SK-N-SH (cell line): Measurements from ENCODE around the gene CDC42BPG.

Experiments used
- EZH2phosphoT487 ChIP-seq: fragments of 200-600 bp; sonication (generic); IDR thresholded peaks from 2 replicates; pipeline ENCODE4 v1.6.1; 2017; ENCODE audit warnings: low read depth, mixed run types, mild to moderate bottlenecking, antibody characterized with exemption, moderate library complexity, borderline replicate concordance
- TAF1 ChIP-seq: IDR thresholded peaks from 2 replicates; pipeline ENCODE4 v1.6.1; 2012; ENCODE audit warnings: low read depth, mild to moderate bottlenecking, low read length, moderate library complexity, borderline replicate concordance
- TF ChIP-seq, protein P1 (sequence below): fragments of 200-600 bp; sonication (generic); IDR thresholded peaks from 2 replicates; pipeline ENCODE4 v1.6.1; 2017; ENCODE audit warnings: antibody characterized with exemption, mild to moderate bottlenecking, moderate library complexity

DNA sequence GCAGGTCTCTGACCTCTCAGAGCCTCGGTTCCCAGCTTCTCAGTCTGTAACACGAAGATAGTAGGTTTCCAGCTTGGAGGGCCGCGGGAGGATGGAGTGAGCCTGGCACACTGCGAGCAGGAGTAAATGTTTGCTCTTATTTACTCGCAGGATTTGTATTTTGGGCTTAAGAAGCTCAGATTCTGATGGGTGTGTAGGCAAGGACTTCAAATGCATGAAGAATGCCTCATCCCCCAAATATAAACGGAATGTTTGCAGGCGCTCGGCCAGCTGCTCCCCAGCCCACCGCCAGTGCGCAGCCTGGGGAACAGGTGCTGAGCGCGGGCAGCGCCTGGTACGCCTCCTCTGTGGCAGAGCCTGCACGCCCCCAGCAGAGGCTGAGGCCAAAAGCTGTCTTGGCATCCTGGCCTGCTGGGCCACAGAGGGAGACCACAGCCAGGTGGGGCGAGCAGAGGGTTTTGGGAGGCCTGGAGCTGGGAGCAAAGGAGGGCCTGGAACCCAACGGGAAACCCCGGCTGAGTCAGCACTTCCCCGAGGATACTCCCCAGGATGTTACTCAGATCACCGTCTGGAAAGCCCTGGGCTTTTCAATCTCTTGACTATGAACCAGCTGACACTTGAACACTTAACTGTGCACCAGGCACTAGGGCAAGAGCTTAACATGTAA is 24.6 kb upstream of the CDC42BPG start:
- no peak for TF ChIP-seq TAF1
- TF ChIP-seq, protein P1, sequence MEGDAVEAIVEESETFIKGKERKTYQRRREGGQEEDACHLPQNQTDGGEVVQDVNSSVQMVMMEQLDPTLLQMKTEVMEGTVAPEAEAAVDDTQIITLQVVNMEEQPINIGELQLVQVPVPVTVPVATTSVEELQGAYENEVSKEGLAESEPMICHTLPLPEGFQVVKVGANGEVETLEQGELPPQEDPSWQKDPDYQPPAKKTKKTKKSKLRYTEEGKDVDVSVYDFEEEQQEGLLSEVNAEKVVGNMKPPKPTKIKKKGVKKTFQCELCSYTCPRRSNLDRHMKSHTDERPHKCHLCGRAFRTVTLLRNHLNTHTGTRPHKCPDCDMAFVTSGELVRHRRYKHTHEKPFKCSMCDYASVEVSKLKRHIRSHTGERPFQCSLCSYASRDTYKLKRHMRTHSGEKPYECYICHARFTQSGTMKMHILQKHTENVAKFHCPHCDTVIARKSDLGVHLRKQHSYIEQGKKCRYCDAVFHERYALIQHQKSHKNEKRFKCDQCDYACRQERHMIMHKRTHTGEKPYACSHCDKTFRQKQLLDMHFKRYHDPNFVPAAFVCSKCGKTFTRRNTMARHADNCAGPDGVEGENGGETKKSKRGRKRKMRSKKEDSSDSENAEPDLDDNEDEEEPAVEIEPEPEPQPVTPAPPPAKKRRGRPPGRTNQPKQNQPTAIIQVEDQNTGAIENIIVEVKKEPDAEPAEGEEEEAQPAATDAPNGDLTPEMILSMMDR, result no peak
- no peak for TF ChIP-seq EZH2phosphoT487
